ENCODE data around the gene PRKAG3. TPM values are rescaled to one million over a fixed set of nuclear protein-coding genes. Genes with fewer than 3 reads are reported as not detected.

PRKAG3 gene
- total RNA-seq, 1 donor from 2014 or later, result not detected

DNA sequence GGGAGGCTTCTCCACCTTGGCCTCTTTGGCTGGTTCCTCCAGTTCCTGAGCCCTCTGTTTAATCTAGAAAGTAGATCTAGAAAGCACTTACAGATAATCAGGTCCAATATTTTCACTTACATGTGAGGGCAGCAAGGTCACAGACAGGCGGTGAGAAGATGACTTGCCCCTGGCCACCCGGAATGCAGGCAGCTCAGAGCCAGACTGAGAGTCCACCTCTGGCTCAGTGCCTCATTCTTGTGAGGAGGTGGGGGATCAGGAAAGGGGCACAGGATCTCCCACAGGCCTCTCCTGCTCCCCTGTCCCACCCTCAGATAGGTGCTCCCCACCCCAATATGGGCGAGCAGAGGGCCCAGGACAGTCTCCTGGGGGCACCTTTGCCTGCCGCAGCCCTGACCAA lies 33.8 kb upstream of the PRKAG3 start:
- ChIA-PET POLR2A (no interaction called here), CTCF (no interaction called here)
- intact Hi-C loops (cut with micrococcal nuclease), result no loop called here
- no peak for DNase-seq
- peaks cover 10% of the 10 kb centered on the region for H3K4me1 Mint-ChIP-seq
- TF ChIP-seq, protein P1, sequence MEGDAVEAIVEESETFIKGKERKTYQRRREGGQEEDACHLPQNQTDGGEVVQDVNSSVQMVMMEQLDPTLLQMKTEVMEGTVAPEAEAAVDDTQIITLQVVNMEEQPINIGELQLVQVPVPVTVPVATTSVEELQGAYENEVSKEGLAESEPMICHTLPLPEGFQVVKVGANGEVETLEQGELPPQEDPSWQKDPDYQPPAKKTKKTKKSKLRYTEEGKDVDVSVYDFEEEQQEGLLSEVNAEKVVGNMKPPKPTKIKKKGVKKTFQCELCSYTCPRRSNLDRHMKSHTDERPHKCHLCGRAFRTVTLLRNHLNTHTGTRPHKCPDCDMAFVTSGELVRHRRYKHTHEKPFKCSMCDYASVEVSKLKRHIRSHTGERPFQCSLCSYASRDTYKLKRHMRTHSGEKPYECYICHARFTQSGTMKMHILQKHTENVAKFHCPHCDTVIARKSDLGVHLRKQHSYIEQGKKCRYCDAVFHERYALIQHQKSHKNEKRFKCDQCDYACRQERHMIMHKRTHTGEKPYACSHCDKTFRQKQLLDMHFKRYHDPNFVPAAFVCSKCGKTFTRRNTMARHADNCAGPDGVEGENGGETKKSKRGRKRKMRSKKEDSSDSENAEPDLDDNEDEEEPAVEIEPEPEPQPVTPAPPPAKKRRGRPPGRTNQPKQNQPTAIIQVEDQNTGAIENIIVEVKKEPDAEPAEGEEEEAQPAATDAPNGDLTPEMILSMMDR (IDR thresholded peaks at IDR 0.05), result no peak
- no peak overlapping the region for H3K4me3 Mint-ChIP-seq
- H3K27me3 Mint-ChIP-seq, result peaks cover 60% of the 10 kb centered on the region
- no peaks in the 10 kb centered on the region for H3K36me3 Mint-ChIP-seq (ENCODE audit: low read depth)
- H3K27ac Mint-ChIP-seq, result no peak overlapping the region
- H3K9me3 Mint-ChIP-seq, result no peaks in the 10 kb centered on the region
- ATAC-seq (ENCODE audit: low read depth), result no peak

DNA sequence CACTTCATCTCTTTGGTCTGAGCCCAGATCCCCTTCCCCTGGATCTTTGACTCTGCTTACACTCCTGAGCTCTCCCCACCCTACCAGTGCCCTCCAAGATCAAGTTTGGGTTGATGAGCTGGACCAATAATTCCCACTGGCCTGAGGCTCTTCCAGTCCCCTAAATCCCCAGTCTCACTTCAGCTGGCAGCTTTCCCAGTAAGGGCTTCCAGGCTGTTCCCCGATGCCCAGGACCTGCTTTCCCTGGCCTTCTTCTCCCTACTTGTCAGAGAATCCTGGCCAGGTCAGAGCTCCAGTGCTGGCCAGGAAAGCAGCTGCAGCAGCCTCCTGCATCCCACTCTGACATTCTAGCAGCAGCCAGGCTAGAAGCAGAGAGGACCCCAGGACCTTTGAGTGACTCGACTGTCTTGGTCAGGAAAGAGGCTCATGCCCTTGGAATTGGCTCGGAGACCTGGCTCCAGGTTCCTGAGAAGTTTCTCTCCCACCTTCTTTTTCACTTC lies 31.5 kb upstream of the PRKAG3 start:
- TF ChIP-seq, protein P1 (IDR thresholded peaks at IDR 0.05), result no peak
- peaks cover 64% of the 10 kb centered on the region for H3K27me3 Mint-ChIP-seq
- H3K36me3 Mint-ChIP-seq (ENCODE audit: low read depth), result no peaks in the 10 kb centered on the region
- no peak overlapping the region for H3K27ac Mint-ChIP-seq
- intact Hi-C loops (cut with micrococcal nuclease), result no loop called here
- no peaks in the 10 kb centered on the region for H3K9me3 Mint-ChIP-seq
- no peak overlapping the region for H3K4me3 Mint-ChIP-seq
- ATAC-seq (ENCODE audit: low read depth), result no peak
- no peak for DNase-seq
- POLR2A ChIA-PET, result interaction anchor here (0.6 kb wide), 1 partner anchor 32 kb away, joined by 9 read pairs; no protein-coding TSS in a partner anchor
- CTCF ChIA-PET, result interaction anchor here (1.9 to 2.1 kb wide), 2 partner anchors 13 to 35 kb away, joined by 7 to 10 read pairs; no protein-coding TSS in a partner anchor
- H3K4me1 Mint-ChIP-seq, result peaks cover 19% of the 10 kb centered on the region

DNA sequence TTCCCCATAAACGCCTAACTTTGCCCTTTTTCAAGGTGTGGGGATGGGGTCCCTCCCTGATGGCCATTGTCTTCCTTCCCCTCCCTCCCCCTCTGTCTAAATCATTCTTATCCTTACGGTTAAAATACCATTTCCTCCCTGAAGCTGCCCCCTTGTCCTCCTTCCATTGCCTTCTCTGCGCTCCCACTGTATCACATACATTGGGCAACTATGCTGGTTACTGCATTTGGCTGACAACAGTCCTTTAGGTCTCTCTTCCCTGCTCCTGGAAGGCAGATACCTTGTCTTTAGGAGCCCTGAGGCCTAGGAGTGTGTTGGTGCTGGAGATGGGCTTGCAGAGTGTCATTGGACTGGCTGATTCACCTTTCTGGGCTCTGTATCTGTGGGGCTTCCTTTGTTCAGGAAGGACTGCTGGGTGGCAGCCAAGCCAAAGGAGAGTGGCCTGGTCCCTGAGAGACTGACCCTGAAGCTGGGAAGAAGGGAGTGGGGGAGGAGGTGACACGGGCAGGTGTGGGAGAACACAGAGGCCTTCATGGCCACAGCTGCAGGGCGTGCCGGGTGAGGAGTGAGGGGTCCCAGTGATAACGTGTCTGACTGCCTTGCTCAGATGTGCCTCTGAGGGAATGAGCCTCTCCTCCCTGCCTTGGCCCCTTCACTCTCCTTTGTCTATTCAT lies 30.2 kb upstream of the PRKAG3 start:
- H3K27ac Mint-ChIP-seq, result no peak overlapping the region
- DNase-seq (no peak), ATAC-seq (ENCODE audit: low read depth) (no peak)
- intact Hi-C loops (cut with micrococcal nuclease), result no loop called here
- POLR2A ChIA-PET, result interaction anchor here (0.9 to 1.3 kb wide), 2 partner anchors 10 to 18 kb away, joined by 3 to 7 read pairs; no protein-coding TSS in a partner anchor
- H3K9me3 Mint-ChIP-seq, result no peaks in the 10 kb centered on the region
- CTCF ChIA-PET, result interaction anchor here (1.1 kb wide), 1 partner anchor 36 kb away, joined by 3 read pairs; no protein-coding TSS in a partner anchor
- H3K4me3 Mint-ChIP-seq, result no peak overlapping the region
- TF ChIP-seq, protein P1 (IDR thresholded peaks at IDR 0.05), result no peak
- H3K4me1 Mint-ChIP-seq, result peaks cover 19% of the 10 kb centered on the region
- peaks cover 65% of the 10 kb centered on the region for H3K27me3 Mint-ChIP-seq
- H3K36me3 Mint-ChIP-seq (ENCODE audit: low read depth), result no peaks in the 10 kb centered on the region

DNA sequence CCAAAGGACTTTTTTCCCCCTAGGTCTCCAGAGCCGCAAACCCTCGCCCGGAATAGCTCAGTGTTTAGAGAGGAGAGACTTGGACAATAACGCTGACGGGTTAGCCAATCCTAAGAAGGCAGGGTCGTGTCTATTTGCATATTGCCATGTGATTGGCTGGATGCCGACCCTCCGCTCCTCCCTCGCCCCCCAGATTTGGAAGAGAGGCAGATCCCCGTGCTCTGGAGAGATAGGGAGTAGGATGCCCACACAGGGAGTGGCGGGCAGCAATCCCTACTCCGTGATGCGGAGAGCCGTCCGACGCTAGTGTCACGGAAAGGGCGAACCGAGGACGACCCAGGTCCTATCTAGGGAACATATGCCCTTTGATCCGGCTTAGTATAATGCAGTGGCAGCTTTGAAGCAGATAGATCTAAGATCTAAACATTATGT lies 29.4 kb upstream of the PRKAG3 start:
- Mint-ChIP-seq H3K4me3 (peak overlapping the region; percentile 28), H3K9me3 (no peaks in the 10 kb centered on the region), H3K36me3 (ENCODE audit: low read depth) (no peaks in the 10 kb centered on the region), H3K4me1 (peaks cover 19% of the 10 kb centered on the region), H3K27me3 (peaks cover 65% of the 10 kb centered on the region), H3K27ac (no peak overlapping the region)
- POLR2A ChIA-PET, result interaction anchor here (0.8 to 1.3 kb wide), 2 partner anchors 11 to 15 kb away, joined by 3 to 4 read pairs; no protein-coding TSS in a partner anchor
- CTCF ChIA-PET, result interaction anchor here (0.6 to 1.7 kb wide), 3 partner anchors 13 to 119 kb away, joined by 3 to 5 read pairs (median 3); no protein-coding TSS in a partner anchor
- ATAC-seq (ENCODE audit: low read depth) (peak; percentile 37), DNase-seq (no peak)
- TF ChIP-seq, protein P1 (IDR thresholded peaks at IDR 0.05), result no peak
- intact Hi-C loops (cut with micrococcal nuclease), result no loop called here
